Measurements from ENCODE around the gene APOL6. TPM values are rescaled to one million over a fixed set of nuclear protein-coding genes. Genes with fewer than 3 reads are reported as not detected.

APOL6 gene
- total and polyA plus RNA-seq, 9 of the 15 experiments (the other 6 are each of a cell fraction or from before 2014, with no cell fraction given) = 0.29 to 1.2 (median 0.70) TPM

DNA sequence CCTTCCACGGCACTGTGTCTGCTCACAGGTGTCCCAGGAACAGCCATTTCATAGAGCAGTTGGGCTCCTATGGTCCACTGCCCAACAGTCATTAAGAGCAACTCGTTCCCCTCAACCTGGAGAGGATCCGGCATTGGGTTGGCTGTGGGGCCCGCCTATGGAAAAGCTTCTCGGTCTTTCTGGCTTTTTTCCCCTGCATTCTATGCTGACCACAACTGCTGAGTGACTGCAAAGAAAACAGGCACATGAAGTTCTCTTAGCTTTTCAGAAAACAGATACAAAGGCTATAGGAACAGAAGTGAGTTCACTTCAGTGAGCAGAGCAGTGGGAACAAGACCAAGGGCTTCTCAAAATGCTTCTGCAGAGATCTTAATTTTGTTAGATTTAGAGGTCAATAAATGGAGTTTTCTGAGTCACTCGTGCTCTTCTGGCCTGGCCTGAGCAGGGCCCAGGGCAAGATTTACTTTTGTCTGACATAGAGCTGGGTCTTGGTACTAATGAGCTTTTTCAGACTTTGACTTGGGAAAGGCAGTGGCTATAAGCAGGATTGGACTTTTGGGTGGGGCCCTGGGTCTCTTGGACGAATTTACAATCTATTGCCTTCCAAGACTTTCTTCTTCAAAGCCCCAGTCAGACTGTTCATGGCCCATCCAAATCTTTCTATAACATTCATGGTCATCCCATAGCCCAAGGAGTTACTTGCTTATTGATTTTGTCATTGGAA, 55.8 kb downstream of the APOL6 start (continued):
- TF ChIP-seq, protein P1, sequence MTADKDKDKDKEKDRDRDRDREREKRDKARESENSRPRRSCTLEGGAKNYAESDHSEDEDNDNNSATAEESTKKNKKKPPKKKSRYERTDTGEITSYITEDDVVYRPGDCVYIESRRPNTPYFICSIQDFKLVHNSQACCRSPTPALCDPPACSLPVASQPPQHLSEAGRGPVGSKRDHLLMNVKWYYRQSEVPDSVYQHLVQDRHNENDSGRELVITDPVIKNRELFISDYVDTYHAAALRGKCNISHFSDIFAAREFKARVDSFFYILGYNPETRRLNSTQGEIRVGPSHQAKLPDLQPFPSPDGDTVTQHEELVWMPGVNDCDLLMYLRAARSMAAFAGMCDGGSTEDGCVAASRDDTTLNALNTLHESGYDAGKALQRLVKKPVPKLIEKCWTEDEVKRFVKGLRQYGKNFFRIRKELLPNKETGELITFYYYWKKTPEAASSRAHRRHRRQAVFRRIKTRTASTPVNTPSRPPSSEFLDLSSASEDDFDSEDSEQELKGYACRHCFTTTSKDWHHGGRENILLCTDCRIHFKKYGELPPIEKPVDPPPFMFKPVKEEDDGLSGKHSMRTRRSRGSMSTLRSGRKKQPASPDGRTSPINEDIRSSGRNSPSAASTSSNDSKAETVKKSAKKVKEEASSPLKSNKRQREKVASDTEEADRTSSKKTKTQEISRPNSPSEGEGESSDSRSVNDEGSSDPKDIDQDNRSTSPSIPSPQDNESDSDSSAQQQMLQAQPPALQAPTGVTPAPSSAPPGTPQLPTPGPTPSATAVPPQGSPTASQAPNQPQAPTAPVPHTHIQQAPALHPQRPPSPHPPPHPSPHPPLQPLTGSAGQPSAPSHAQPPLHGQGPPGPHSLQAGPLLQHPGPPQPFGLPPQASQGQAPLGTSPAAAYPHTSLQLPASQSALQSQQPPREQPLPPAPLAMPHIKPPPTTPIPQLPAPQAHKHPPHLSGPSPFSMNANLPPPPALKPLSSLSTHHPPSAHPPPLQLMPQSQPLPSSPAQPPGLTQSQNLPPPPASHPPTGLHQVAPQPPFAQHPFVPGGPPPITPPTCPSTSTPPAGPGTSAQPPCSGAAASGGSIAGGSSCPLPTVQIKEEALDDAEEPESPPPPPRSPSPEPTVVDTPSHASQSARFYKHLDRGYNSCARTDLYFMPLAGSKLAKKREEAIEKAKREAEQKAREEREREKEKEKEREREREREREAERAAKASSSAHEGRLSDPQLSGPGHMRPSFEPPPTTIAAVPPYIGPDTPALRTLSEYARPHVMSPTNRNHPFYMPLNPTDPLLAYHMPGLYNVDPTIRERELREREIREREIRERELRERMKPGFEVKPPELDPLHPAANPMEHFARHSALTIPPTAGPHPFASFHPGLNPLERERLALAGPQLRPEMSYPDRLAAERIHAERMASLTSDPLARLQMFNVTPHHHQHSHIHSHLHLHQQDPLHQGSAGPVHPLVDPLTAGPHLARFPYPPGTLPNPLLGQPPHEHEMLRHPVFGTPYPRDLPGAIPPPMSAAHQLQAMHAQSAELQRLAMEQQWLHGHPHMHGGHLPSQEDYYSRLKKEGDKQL (CRISPR knock-in tag; IDR thresholded peaks at IDR 0.05; ENCODE audit: borderline replicate concordance) = no peak
- TF ChIP-seq JUNB (CRISPR knock-in tag; conservative IDR thresholded peaks at IDR 0.05) (no peak), HNRNPLL (IDR thresholded peaks at IDR 0.05; ENCODE audit: low read depth, low read length, poor library complexity, severe bottlenecking) (no peak), ARHGAP35 (IDR thresholded peaks at IDR 0.05; ENCODE audit: partially characterized antibody) (no peak), MCM5 (IDR thresholded peaks at IDR 0.05; ENCODE audit: low read depth) (no peak), NRF1 (conservative IDR thresholded peaks at IDR 0.05 in 1 of 2, IDR thresholded peaks at IDR 0.05 in 1 of 2) (no peak), SIRT6 (IDR thresholded peaks at IDR 0.05; ENCODE audit: low read depth, low read length) (no peak), SOX6 (IDR thresholded peaks at IDR 0.05) (no peak), SP2 (IDR thresholded peaks at IDR 0.05; ENCODE audit: extremely low read depth, low read depth, low read length, poor library complexity, severe bottlenecking) (no peak)
- TF ChIP-seq, protein P2, sequence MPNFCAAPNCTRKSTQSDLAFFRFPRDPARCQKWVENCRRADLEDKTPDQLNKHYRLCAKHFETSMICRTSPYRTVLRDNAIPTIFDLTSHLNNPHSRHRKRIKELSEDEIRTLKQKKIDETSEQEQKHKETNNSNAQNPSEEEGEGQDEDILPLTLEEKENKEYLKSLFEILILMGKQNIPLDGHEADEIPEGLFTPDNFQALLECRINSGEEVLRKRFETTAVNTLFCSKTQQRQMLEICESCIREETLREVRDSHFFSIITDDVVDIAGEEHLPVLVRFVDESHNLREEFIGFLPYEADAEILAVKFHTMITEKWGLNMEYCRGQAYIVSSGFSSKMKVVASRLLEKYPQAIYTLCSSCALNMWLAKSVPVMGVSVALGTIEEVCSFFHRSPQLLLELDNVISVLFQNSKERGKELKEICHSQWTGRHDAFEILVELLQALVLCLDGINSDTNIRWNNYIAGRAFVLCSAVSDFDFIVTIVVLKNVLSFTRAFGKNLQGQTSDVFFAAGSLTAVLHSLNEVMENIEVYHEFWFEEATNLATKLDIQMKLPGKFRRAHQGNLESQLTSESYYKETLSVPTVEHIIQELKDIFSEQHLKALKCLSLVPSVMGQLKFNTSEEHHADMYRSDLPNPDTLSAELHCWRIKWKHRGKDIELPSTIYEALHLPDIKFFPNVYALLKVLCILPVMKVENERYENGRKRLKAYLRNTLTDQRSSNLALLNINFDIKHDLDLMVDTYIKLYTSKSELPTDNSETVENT (CRISPR knock-in tag; IDR thresholded peaks at IDR 0.05) = no peak
